OCI-LY3 (cell line): ENCODE measurements around the gene LEO1.

Experiments used
- CTCF ChIP-seq: fragments of 200-600, 300-600 bp; sonication (generic); IDR thresholded peaks from 2 replicates; pipeline ENCODE4 v1.5.1; 2014; ENCODE audit warnings: antibody characterized with exemption, low read length, low read depth
- EZH2phosphoT487 ChIP-seq: fragments of 200-600 bp; shearing (Covaris generic); IDR thresholded peaks from 2 replicates; pipeline ENCODE4 v1.6.1; 2018; ENCODE audit warnings: antibody characterized with exemption, mixed run types, low read depth

GRCh38 chr15:52006702-52007340 is 35.2 kb upstream of the LEO1 start:
- TF ChIP-seq CTCF (no peak), EZH2phosphoT487 (no peak)
